WERI-Rb-1 (cell line): ENCODE results near the gene ANKH.

ENCODE experiments used
- DNase-seq: peaks from one replicate; pipeline ENCODE4 v3.0.0-alpha.2; 2020
- H3K27ac ChIP-seq: fragments of 250-450 bp; sonication (Bioruptor Pico); 2 replicates; pipeline ENCODE4 v1.5.1; 2020; ENCODE audit warnings: mild to moderate bottlenecking, moderate library complexity
- H3K27me3 ChIP-seq: fragments of 250-450 bp; sonication (Bioruptor Pico); 2 replicates; pipeline ENCODE4 v1.5.1; 2021; ENCODE audit warnings: mild to moderate bottlenecking, low read depth, moderate library complexity; ENCODE audit not compliant: insufficient read depth, severe bottlenecking
- H3K36me3 ChIP-seq: fragments of 250-450 bp; sonication (Bioruptor Pico); 2 replicates; pipeline ENCODE4 v1.5.1; 2020; ENCODE audit warnings: mild to moderate bottlenecking, moderate library complexity
- H3K4me3 ChIP-seq: 2 replicates; pipeline ENCODE4 v1.5.1; 2011; ENCODE audit warnings: low read depth, mild to moderate bottlenecking, control low read depth, low read length
- H3K9me3 ChIP-seq: fragments of 250-450 bp; sonication (Bioruptor Pico); 2 replicates; pipeline ENCODE4 v1.5.1; 2021; ENCODE audit warnings: mild to moderate bottlenecking, moderate library complexity; ENCODE audit not compliant: severe bottlenecking
- TF ChIP-seq, protein P1 (sequence below): IDR thresholded peaks from 2 replicates; pipeline ENCODE4 v1.5.1; 2011; ENCODE audit warnings: low read depth, mild to moderate bottlenecking, control low read depth, inconsistent platforms, low read length

The ANKH gene

DNA sequence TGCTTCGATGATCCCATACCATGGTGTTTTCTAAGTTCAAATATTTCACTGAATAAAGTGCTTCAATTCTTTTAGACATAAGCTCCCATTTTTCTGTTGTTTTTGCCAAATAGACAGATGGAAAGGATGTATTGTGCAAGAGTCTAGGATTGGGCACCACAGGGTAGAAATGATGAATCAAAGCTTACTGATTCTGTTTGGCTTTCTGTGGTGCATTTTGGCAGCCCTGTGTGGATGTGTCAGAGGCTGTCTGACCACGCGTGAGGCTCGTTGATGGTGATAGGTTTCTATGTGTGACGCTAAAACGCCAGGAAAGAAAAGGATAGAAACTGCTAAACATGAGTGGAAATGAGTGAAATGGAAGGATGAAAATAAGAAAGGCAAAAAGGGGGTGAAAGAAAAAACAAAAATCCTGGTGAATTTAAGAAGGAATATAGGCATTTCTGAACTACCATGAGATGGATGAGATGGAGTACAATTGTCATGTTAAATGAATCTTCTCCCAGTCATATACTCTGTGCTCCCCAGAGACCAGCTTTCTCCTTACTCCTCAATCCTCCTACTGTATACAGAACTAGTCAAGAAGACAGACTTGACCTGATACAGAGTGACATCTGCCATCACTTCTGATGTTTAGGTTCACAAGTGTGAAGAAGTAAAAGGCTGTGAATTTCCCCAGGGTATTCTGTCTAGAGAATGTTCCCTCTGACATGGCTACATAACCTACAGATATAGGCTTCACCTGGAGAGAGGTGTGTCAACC is 54.4 kb downstream of the ANKH start:
- H3K27ac ChIP-seq = no peak overlapping the region
- no peaks in the 10 kb centered on the region for H3K27me3 ChIP-seq
- TF ChIP-seq, protein P1, sequence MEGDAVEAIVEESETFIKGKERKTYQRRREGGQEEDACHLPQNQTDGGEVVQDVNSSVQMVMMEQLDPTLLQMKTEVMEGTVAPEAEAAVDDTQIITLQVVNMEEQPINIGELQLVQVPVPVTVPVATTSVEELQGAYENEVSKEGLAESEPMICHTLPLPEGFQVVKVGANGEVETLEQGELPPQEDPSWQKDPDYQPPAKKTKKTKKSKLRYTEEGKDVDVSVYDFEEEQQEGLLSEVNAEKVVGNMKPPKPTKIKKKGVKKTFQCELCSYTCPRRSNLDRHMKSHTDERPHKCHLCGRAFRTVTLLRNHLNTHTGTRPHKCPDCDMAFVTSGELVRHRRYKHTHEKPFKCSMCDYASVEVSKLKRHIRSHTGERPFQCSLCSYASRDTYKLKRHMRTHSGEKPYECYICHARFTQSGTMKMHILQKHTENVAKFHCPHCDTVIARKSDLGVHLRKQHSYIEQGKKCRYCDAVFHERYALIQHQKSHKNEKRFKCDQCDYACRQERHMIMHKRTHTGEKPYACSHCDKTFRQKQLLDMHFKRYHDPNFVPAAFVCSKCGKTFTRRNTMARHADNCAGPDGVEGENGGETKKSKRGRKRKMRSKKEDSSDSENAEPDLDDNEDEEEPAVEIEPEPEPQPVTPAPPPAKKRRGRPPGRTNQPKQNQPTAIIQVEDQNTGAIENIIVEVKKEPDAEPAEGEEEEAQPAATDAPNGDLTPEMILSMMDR = no peak
- H3K36me3 ChIP-seq = no peaks in the 10 kb centered on the region
- no peak for DNase-seq
- H3K9me3 ChIP-seq = no peaks in the 10 kb centered on the region
- H3K4me3 ChIP-seq = no peak overlapping the region

DNA sequence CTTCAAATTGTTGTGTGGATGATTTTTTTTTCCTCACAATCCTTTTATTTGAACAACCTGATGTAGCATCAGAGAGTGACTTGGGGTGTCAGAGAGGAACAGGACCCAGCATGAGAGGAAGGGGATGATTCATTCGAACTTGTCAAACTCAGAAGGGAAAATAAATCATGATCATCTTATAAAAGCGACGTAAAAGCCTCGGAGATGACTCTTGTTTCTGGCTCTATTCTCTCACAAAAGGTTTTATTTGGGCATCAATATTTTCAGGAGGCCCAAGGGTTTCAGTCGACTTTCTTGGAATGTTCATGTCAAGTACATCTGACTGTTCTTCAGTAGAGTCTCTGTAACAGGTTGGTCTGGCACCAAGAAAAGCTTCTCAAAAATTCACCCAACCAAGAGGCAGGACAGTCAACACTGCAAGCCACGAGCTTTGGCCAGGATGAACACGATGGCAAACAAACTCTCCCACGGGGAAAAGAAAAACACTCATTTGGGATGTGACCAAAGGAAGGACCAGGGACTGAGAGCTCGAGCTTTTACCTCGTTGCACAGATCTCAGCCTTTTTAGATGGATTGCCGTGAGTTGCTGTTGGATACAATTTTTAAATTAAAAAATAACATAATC is 55.1 kb downstream of the ANKH start:
- Histone ChIP-seq H3K27me3 (no peaks in the 10 kb centered on the region), H3K36me3 (no peaks in the 10 kb centered on the region), H3K4me3 (no peak overlapping the region), H3K27ac (no peak overlapping the region), H3K9me3 (no peaks in the 10 kb centered on the region)
- no peak for DNase-seq
- TF ChIP-seq, protein P1 = no peak

DNA sequence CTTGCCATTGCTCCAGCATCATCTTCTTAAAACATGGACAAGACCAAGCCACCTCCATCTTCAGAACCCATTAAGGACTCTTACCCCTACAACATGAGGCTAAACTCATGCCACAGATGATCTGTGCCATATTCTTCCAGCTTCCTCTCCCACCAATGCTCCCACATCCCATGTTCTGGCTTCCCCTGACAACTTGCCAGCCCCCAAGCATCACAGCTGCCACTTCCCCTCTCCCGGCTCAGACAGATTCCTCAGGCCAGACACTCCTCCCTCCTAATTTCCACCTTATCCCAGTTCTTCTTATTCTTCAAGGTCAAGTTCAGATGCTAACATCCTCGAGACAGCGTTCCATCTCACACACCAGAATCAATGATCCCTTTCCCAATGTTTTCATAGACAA is 57.8 kb downstream of the ANKH start:
- TF ChIP-seq, protein P1 = no peak
- Histone ChIP-seq H3K4me3 (no peak overlapping the region), H3K36me3 (peaks cover 5% of the 10 kb centered on the region), H3K27ac (no peak overlapping the region), H3K9me3 (no peaks in the 10 kb centered on the region), H3K27me3 (no peaks in the 10 kb centered on the region)
- no peak for DNase-seq

DNA sequence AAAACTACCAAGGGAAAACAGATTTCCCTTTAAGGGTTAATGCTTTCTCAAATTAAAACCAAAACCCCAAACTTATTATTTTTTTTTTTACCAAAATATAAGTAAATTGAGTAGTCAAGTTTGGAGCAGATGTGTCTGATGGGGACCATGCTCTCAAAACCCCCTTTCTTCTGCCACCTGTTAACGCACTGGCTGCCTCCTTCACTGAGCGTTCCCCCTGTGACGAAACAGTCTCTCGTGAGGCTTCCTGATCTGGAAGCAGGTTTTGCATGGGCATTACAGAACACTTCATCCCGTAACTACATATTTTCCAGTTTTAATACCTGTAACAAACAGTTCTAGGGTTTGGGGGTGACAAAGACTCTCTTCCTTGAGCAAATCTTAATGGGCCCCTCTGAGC is 59.4 kb downstream of the ANKH start:
- H3K36me3 ChIP-seq = peaks cover 5% of the 10 kb centered on the region
- DNase-seq = no peak
- no peak overlapping the region for H3K4me3 ChIP-seq
- no peak overlapping the region for H3K27ac ChIP-seq
- H3K9me3 ChIP-seq = no peaks in the 10 kb centered on the region
- H3K27me3 ChIP-seq = no peaks in the 10 kb centered on the region
- TF ChIP-seq, protein P1 = no peak

DNA sequence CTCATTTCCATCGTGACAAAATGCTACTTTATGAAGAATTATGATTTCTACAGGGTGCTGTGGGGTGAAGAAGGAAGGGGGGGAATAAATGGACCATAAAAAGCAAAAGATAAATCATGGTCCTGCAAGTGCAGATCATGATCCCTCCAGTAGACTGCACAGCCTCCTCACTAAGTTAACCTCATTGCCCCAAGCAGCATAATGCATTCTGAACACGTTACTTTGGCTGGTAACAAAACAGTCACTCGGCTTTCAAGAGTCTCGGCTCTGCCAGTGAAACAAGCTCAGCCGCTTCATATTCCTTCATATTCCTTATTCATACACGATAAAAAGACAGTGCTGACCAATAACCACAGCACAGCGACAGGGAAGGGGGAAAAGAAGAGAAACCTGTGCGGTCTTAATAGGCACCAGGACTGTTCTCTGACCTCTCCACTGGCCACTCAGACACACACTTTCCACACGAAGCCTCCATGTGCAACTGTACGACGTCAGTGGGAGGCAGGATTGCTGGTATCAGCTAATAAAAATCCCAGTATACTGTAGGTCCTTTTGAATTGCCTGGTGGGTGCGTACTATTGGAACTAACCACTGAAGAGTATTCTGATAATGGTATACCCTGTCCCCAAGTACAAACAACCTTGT is 60.5 kb downstream of the ANKH start:
- no peak overlapping the region for H3K27ac ChIP-seq
- no peak overlapping the region for H3K4me3 ChIP-seq
- no peaks in the 10 kb centered on the region for H3K27me3 ChIP-seq
- DNase-seq = no peak
- no peaks in the 10 kb centered on the region for H3K9me3 ChIP-seq
- H3K36me3 ChIP-seq = peaks cover 5% of the 10 kb centered on the region
- TF ChIP-seq, protein P1 = no peak
